ENCODE data around the gene ITGA3. TPM values are rescaled to one million over a fixed set of nuclear protein-coding genes. Genes with fewer than 3 reads are reported as not detected.

Gene ITGA3
- total and polyA plus RNA-seq, 2 of the 13 experiments (the other 11 are each of a cell fraction or from before 2014, with no cell fraction given), result 0.48 to 0.69 TPM

DNA sequence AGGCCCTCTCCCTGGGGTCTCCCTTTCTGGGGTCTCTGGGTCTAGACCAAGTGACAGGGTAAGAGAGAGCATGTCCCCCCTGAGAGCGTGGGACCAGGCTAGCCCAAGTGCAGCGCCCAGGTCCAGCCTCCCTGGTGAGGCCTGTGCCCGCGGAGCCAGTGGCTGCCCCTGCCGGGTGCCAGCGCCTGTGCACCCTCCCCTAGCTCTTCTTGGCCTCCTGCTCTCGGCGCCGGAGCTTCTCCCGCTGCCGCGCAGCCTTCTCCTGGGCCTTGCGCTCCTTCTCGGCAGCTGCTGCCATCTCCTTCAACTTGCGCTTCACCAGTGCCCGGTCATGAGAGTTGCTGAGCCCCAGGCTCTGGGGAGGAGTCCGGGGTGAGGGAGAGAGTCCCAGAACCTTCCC, 56.8 kb downstream of the ITGA3 start (continued):
- TF ChIP-seq, protein P1, sequence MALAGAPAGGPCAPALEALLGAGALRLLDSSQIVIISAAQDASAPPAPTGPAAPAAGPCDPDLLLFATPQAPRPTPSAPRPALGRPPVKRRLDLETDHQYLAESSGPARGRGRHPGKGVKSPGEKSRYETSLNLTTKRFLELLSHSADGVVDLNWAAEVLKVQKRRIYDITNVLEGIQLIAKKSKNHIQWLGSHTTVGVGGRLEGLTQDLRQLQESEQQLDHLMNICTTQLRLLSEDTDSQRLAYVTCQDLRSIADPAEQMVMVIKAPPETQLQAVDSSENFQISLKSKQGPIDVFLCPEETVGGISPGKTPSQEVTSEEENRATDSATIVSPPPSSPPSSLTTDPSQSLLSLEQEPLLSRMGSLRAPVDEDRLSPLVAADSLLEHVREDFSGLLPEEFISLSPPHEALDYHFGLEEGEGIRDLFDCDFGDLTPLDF (CRISPR knock-in tag; IDR thresholded peaks at IDR 0.05), result no peak
- TF ChIP-seq PRPF4 (IDR thresholded peaks at IDR 0.05; ENCODE audit: low read depth, low read length, poor library complexity, severe bottlenecking) (no peak), ZNF230 (CRISPR knock-in tag; IDR thresholded peaks at IDR 0.05) (no peak), ZNF589 (CRISPR knock-in tag; conservative IDR thresholded peaks at IDR 0.05) (no peak), SETDB1 (CRISPR knock-in tag; IDR thresholded peaks at IDR 0.05; ENCODE audit: borderline replicate concordance) (no peak), ZFY (CRISPR knock-in tag; IDR thresholded peaks at IDR 0.05) (0 out of 2 replicates have a peak, but pooled peaks have one; percentile 2), ARID2 (CRISPR knock-in tag; IDR thresholded peaks at IDR 0.05; ENCODE audit: borderline replicate concordance) (no peak), ZNF7 (CRISPR knock-in tag; IDR thresholded peaks at IDR 0.05) (no peak), ATF7 (IDR thresholded peaks at IDR 0.05) (no peak), ATF7 (CRISPR knock-in tag; IDR thresholded peaks at IDR 0.05) (no peak)
- TF ChIP-seq, protein P2, sequence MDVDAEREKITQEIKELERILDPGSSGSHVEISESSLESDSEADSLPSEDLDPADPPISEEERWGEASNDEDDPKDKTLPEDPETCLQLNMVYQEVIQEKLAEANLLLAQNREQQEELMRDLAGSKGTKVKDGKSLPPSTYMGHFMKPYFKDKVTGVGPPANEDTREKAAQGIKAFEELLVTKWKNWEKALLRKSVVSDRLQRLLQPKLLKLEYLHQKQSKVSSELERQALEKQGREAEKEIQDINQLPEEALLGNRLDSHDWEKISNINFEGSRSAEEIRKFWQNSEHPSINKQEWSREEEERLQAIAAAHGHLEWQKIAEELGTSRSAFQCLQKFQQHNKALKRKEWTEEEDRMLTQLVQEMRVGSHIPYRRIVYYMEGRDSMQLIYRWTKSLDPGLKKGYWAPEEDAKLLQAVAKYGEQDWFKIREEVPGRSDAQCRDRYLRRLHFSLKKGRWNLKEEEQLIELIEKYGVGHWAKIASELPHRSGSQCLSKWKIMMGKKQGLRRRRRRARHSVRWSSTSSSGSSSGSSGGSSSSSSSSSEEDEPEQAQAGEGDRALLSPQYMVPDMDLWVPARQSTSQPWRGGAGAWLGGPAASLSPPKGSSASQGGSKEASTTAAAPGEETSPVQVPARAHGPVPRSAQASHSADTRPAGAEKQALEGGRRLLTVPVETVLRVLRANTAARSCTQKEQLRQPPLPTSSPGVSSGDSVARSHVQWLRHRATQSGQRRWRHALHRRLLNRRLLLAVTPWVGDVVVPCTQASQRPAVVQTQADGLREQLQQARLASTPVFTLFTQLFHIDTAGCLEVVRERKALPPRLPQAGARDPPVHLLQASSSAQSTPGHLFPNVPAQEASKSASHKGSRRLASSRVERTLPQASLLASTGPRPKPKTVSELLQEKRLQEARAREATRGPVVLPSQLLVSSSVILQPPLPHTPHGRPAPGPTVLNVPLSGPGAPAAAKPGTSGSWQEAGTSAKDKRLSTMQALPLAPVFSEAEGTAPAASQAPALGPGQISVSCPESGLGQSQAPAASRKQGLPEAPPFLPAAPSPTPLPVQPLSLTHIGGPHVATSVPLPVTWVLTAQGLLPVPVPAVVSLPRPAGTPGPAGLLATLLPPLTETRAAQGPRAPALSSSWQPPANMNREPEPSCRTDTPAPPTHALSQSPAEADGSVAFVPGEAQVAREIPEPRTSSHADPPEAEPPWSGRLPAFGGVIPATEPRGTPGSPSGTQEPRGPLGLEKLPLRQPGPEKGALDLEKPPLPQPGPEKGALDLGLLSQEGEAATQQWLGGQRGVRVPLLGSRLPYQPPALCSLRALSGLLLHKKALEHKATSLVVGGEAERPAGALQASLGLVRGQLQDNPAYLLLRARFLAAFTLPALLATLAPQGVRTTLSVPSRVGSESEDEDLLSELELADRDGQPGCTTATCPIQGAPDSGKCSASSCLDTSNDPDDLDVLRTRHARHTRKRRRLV (CRISPR knock-in tag; IDR thresholded peaks at IDR 0.05), result no peak
- TF ChIP-seq, protein P3, sequence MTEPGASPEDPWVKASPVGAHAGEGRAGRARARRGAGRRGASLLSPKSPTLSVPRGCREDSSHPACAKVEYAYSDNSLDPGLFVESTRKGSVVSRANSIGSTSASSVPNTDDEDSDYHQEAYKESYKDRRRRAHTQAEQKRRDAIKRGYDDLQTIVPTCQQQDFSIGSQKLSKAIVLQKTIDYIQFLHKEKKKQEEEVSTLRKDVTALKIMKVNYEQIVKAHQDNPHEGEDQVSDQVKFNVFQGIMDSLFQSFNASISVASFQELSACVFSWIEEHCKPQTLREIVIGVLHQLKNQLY (CRISPR knock-in tag; IDR thresholded peaks at IDR 0.05), result no peak
- TF ChIP-seq, protein P4, sequence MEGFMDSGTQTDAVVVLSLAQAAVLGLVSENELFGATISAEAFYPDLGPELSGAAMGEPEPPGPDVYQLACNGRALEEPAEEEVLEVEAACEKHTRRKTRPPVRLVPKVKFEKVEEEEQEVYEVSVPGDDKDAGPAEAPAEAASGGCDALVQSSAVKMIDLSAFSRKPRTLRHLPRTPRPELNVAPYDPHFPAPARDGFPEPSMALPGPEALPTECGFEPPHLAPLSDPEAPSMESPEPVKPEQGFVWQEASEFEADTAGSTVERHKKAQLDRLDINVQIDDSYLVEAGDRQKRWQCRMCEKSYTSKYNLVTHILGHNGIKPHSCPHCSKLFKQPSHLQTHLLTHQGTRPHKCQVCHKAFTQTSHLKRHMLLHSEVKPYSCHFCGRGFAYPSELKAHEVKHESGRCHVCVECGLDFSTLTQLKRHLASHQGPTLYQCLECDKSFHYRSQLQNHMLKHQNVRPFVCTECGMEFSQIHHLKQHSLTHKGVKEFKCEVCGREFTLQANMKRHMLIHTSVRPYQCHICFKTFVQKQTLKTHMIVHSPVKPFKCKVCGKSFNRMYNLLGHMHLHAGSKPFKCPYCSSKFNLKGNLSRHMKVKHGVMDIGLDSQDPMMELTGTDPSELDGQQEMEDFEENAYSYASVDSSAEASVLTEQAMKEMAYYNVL (CRISPR knock-in tag; IDR thresholded peaks at IDR 0.05; ENCODE audit: borderline replicate concordance), result no peak
- TF ChIP-seq, protein P5, sequence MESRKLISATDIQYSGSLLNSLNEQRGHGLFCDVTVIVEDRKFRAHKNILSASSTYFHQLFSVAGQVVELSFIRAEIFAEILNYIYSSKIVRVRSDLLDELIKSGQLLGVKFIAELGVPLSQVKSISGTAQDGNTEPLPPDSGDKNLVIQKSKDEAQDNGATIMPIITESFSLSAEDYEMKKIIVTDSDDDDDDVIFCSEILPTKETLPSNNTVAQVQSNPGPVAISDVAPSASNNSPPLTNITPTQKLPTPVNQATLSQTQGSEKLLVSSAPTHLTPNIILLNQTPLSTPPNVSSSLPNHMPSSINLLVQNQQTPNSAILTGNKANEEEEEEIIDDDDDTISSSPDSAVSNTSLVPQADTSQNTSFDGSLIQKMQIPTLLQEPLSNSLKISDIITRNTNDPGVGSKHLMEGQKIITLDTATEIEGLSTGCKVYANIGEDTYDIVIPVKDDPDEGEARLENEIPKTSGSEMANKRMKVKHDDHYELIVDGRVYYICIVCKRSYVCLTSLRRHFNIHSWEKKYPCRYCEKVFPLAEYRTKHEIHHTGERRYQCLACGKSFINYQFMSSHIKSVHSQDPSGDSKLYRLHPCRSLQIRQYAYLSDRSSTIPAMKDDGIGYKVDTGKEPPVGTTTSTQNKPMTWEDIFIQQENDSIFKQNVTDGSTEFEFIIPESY (CRISPR knock-in tag; IDR thresholded peaks at IDR 0.05), result 0 out of 2 replicates have a peak, but pooled peaks have one; percentile 17
- TF ChIP-seq, protein P6, sequence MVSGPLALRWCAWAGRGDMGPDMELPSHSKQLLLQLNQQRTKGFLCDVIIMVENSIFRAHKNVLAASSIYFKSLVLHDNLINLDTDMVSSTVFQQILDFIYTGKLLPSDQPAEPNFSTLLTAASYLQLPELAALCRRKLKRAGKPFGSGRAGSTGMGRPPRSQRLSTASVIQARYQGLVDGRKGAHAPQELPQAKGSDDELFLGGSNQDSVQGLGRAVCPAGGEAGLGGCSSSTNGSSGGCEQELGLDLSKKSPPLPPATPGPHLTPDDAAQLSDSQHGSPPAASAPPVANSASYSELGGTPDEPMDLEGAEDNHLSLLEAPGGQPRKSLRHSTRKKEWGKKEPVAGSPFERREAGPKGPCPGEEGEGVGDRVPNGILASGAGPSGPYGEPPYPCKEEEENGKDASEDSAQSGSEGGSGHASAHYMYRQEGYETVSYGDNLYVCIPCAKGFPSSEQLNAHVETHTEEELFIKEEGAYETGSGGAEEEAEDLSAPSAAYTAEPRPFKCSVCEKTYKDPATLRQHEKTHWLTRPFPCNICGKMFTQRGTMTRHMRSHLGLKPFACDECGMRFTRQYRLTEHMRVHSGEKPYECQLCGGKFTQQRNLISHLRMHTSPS (CRISPR knock-in tag; IDR thresholded peaks at IDR 0.05; ENCODE audit: low read depth), result 0 out of 2 replicates have a peak, but pooled peaks have one; percentile 56
